IPS-20b (cell line): ENCODE measurements around the gene UTS2B.

Experiments
- H3K27ac ChIP-seq: one replicate; pipeline ENCODE4 v1.5.1; 2013; ENCODE audit warnings: low read length
- H3K27me3 ChIP-seq: 2 replicates; pipeline ENCODE4 v1.6.1; 2013; ENCODE audit warnings: mild to moderate bottlenecking, low read length, inconsistent platforms; ENCODE audit not compliant: insufficient read depth
- H3K36me3 ChIP-seq: 2 replicates; pipeline ENCODE4 v1.6.1; 2013; ENCODE audit warnings: low read depth, mild to moderate bottlenecking, inconsistent platforms, low read length, moderate library complexity; ENCODE audit not compliant: insufficient read depth
- H3K4me1 ChIP-seq: 2 replicates; pipeline ENCODE4 v1.6.1; 2013; ENCODE audit warnings: mild to moderate bottlenecking, control low read depth, inconsistent platforms, low read length, moderate library complexity; ENCODE audit not compliant: insufficient read depth
- H3K4me3 ChIP-seq: 2 replicates; pipeline ENCODE4 v1.5.1; 2013; ENCODE audit warnings: mild to moderate bottlenecking, low read length, inconsistent platforms
- H3K9ac ChIP-seq: 2 replicates; pipeline ENCODE4 v1.6.1; 2013; ENCODE audit warnings: low read depth, mild to moderate bottlenecking, inconsistent platforms, low read length, moderate library complexity
- H3K9me3 ChIP-seq: 2 replicates; pipeline ENCODE4 v1.6.1; 2013; ENCODE audit warnings: mild to moderate bottlenecking, low read depth, low read length, inconsistent platforms; ENCODE audit not compliant: insufficient read depth

UTS2B gene

GRCh38 chr3:191348098-191348497 is 17.8 kb upstream of the UTS2B start:
- no peak overlapping the region for H3K9ac ChIP-seq
- H3K27me3 ChIP-seq, result no peaks in the 10 kb centered on the region
- no peak overlapping the region for H3K27ac ChIP-seq
- H3K9me3 ChIP-seq, result no peaks in the 10 kb centered on the region
- H3K4me3 ChIP-seq, result no peak overlapping the region
- H3K36me3 ChIP-seq, result no peaks in the 10 kb centered on the region
- peaks cover 13% of the 10 kb centered on the region for H3K4me1 ChIP-seq

GRCh38 chr3:191347228-191347627 is 16.9 kb upstream of the UTS2B start:
- Histone ChIP-seq H3K9ac (no peak overlapping the region), H3K4me1 (peaks cover 11% of the 10 kb centered on the region), H3K36me3 (no peaks in the 10 kb centered on the region), H3K27ac (no peak overlapping the region), H3K4me3 (no peak overlapping the region), H3K27me3 (no peaks in the 10 kb centered on the region), H3K9me3 (no peaks in the 10 kb centered on the region)

- no peak overlapping the region for H3K4me3 ChIP-seq
- H3K27ac ChIP-seq, result no peak overlapping the region
- peaks cover 7% of the 10 kb centered on the region for H3K4me1 ChIP-seq
- no peaks in the 10 kb centered on the region for H3K36me3 ChIP-seq
- no peaks in the 10 kb centered on the region for H3K27me3 ChIP-seq
- H3K9ac ChIP-seq, result no peak overlapping the region
- no peaks in the 10 kb centered on the region for H3K9me3 ChIP-seq
Observed at GRCh38 chr3:191345334-191345733, 15.0 kb upstream of the UTS2B start.

GRCh38 chr3:191343913-191344312 is 13.6 kb upstream of the UTS2B start:
- no peaks in the 10 kb centered on the region for H3K27me3 ChIP-seq
- H3K36me3 ChIP-seq, result no peaks in the 10 kb centered on the region
- no peak overlapping the region for H3K4me3 ChIP-seq
- H3K9ac ChIP-seq, result no peak overlapping the region
- 0 out of 2 replicates have a peak, but pooled peaks cover 2% of the 10 kb centered on the region for H3K4me1 ChIP-seq
- H3K27ac ChIP-seq, result no peak overlapping the region
- H3K9me3 ChIP-seq, result no peaks in the 10 kb centered on the region

GRCh38 chr3:191343115-191343514 is 12.8 kb upstream of the UTS2B start:
- no peaks in the 10 kb centered on the region for H3K4me1 ChIP-seq
- no peak overlapping the region for H3K4me3 ChIP-seq
- H3K9ac ChIP-seq, result no peak overlapping the region
- H3K36me3 ChIP-seq, result no peaks in the 10 kb centered on the region
- H3K27ac ChIP-seq, result no peak overlapping the region
- H3K9me3 ChIP-seq, result no peaks in the 10 kb centered on the region
- no peaks in the 10 kb centered on the region for H3K27me3 ChIP-seq

GRCh38 chr3:191342411-191342810 is 12.1 kb upstream of the UTS2B start:
- H3K4me3 ChIP-seq, result no peak overlapping the region
- no peaks in the 10 kb centered on the region for H3K27me3 ChIP-seq
- H3K9ac ChIP-seq, result no peak overlapping the region
- H3K9me3 ChIP-seq, result no peaks in the 10 kb centered on the region
- H3K4me1 ChIP-seq, result no peaks in the 10 kb centered on the region
- H3K36me3 ChIP-seq, result no peaks in the 10 kb centered on the region
- H3K27ac ChIP-seq, result no peak overlapping the region

GRCh38 chr3:191342006-191342405 is 11.7 kb upstream of the UTS2B start:
- Histone ChIP-seq H3K27ac (no peak overlapping the region), H3K36me3 (no peaks in the 10 kb centered on the region), H3K27me3 (no peaks in the 10 kb centered on the region), H3K4me3 (no peak overlapping the region), H3K4me1 (no peaks in the 10 kb centered on the region), H3K9ac (no peak overlapping the region), H3K9me3 (no peaks in the 10 kb centered on the region)

- Histone ChIP-seq H3K27ac (no peak overlapping the region), H3K4me1 (no peaks in the 10 kb centered on the region), H3K9me3 (no peaks in the 10 kb centered on the region), H3K4me3 (no peak overlapping the region), H3K9ac (no peak overlapping the region), H3K27me3 (no peaks in the 10 kb centered on the region), H3K36me3 (no peaks in the 10 kb centered on the region)
Observed at GRCh38 chr3:191340966-191341365, 10.6 kb upstream of the UTS2B start.

- Histone ChIP-seq H3K4me1 (no peaks in the 10 kb centered on the region), H3K9ac (no peak overlapping the region), H3K4me3 (no peak overlapping the region), H3K27ac (no peak overlapping the region), H3K27me3 (no peaks in the 10 kb centered on the region), H3K9me3 (no peaks in the 10 kb centered on the region), H3K36me3 (no peaks in the 10 kb centered on the region)
Observed at GRCh38 chr3:191340351-191340750, 10.0 kb upstream of the UTS2B start.

GRCh38 chr3:191339316-191339917 is 9.1 kb upstream of the UTS2B start:
- Histone ChIP-seq H3K27ac (no peak overlapping the region), H3K4me3 (no peak overlapping the region), H3K36me3 (no peaks in the 10 kb centered on the region), H3K27me3 (no peaks in the 10 kb centered on the region), H3K4me1 (no peaks in the 10 kb centered on the region; the same call in 1 of the 2 replicates), H3K9me3 (no peaks in the 10 kb centered on the region), H3K9ac (no peak overlapping the region)

GRCh38 chr3:191338177-191338488 is 7.8 kb upstream of the UTS2B start:
- H3K27me3 ChIP-seq, result no peaks in the 10 kb centered on the region
- H3K4me3 ChIP-seq, result no peak overlapping the region
- no peak overlapping the region for H3K27ac ChIP-seq
- no peak overlapping the region for H3K9ac ChIP-seq
- H3K36me3 ChIP-seq, result no peaks in the 10 kb centered on the region
- H3K4me1 ChIP-seq, result no peaks in the 10 kb centered on the region; the same call in 1 of the 2 replicates
- H3K9me3 ChIP-seq, result no peaks in the 10 kb centered on the region

GRCh38 chr3:191336833-191337232 is 6.5 kb upstream of the UTS2B start:
- H3K27me3 ChIP-seq, result no peaks in the 10 kb centered on the region
- H3K4me1 ChIP-seq, result peaks cover 9% of the 10 kb centered on the region; the same call in 1 of the 2 replicates
- H3K27ac ChIP-seq, result no peak overlapping the region
- no peaks in the 10 kb centered on the region for H3K36me3 ChIP-seq
- no peaks in the 10 kb centered on the region for H3K9me3 ChIP-seq
- H3K4me3 ChIP-seq, result no peak overlapping the region
- H3K9ac ChIP-seq, result no peak overlapping the region
